HG03469 (cell line): ENCODE results near the gene ARHGAP6.

ENCODE experiments used
- ATAC-seq: cut with Tn5 transposase; IDR thresholded peaks from one replicate; pipeline ENCODE4 v1.9.1; 2021; ENCODE audit warnings: mild to moderate bottlenecking, moderate library complexity, moderate number of reproducible peaks; ENCODE audit not compliant: unreplicated experiment

Gene ARHGAP6, protein sequence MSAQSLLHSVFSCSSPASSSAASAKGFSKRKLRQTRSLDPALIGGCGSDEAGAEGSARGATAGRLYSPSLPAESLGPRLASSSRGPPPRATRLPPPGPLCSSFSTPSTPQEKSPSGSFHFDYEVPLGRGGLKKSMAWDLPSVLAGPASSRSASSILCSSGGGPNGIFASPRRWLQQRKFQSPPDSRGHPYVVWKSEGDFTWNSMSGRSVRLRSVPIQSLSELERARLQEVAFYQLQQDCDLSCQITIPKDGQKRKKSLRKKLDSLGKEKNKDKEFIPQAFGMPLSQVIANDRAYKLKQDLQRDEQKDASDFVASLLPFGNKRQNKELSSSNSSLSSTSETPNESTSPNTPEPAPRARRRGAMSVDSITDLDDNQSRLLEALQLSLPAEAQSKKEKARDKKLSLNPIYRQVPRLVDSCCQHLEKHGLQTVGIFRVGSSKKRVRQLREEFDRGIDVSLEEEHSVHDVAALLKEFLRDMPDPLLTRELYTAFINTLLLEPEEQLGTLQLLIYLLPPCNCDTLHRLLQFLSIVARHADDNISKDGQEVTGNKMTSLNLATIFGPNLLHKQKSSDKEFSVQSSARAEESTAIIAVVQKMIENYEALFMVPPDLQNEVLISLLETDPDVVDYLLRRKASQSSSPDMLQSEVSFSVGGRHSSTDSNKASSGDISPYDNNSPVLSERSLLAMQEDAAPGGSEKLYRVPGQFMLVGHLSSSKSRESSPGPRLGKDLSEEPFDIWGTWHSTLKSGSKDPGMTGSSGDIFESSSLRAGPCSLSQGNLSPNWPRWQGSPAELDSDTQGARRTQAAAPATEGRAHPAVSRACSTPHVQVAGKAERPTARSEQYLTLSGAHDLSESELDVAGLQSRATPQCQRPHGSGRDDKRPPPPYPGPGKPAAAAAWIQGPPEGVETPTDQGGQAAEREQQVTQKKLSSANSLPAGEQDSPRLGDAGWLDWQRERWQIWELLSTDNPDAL (N-terminal part only)

DNA sequence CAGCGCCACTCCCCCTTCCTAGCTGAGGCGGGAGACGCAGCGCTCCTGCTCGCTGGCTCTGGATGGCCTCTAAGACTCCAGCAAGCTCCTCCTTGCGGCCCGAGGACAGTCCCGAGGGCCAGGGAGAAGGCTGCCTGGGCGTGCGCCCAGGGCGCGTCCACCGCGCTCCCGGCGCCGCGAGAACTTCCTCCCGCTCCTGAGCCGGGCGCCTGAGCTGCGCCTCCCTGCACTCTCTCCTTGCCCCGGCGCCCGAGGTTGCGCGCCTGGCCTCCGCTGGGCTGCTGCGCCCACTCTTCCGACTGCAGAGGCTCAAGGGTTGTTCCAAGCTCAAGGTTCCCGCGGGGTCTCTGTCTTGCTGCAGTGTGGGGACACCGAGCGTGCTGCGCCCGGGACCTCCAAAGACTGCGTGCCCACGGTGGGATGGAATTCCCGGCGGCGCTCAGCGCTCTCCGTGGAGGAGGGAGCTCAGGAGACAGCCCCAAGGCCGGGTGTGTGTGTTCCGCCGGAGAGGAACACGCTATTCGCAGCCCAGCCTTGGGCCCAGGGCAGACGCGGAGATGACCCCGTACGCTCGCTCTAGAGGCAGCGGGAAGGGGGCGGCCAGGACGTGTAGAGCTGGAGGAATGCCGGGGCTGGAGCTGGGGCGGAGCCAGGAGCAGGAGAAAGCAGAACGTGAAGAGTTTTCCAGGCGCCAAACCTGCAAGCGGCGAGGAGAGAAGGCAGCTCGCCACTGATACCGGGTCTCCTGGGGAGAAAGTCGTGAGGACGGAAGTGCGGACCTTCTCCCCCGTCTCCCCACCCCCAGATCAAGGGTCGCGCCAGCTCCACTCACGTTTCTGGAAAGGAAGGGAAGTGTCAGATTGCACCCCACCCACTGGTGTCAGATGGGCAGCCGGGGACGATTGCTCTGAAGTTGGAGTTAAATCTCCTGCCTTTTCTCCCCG is at the start of gene ARHGAP6:
Gene ARHGAP6 (minus strand): TSS at position 753 of the 944 bp plus-strand sequence. CDS start 1,092 bp downstream, outside the sequence.
- no peak for ATAC-seq

DNA sequence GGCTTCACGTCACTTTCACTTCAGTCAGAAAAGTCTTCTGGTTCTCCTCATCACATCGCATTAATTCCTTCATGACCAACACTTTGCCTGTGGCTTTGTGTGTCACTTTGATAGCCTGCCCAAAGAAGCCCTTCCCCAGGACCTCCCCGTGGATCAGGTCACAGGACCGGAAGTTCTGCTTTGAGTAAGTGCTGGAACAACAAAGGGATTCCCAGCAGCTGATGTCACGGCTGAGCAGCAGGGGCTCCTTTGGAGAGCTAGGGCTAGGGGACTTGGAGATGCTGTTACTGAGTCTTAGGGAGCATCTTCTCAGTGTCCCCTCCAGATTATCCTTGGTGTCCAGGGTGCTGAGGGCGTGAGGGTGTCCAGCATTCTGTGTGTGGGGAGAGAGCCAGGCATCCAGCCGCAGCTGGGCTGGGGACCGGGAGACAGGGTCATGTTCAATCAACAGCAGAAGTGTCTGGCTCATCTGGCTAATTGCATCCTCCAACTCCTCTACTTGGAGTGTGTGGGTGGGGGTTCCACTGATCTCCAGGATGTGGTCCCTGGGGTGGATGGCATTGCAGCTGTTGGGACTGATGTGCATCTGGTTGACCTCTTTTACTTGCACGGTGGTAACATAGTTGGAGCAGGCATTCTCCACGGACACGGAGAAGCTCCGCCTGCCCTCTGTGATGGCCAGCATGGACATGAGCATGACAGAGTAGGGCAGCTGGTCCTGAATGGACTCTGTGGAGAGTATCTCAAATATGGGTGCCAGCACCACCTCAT is 39.2 kb upstream of the ARHGAP6 start:
- no peak for ATAC-seq

DNA sequence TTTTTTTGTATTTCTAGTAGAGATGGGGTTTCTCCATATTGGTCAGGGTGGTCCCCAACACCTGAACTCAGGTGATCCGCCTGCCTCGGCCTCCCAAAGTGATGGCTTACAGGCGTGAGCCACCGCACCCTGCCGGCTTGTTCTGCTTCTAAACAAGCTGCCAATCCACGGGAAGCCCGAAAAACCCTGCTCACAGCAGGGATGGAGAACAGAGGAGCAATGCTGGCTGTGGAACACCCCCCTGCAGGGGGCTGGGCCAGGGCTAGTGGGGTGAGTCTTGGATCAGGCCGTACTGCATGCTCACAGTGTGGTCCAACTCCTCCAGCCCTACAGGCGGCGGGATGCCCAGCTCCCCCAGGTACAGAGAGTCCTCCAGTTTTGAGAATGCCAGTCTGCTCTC is 38.1 kb upstream of the ARHGAP6 start:
- no peak for ATAC-seq

DNA sequence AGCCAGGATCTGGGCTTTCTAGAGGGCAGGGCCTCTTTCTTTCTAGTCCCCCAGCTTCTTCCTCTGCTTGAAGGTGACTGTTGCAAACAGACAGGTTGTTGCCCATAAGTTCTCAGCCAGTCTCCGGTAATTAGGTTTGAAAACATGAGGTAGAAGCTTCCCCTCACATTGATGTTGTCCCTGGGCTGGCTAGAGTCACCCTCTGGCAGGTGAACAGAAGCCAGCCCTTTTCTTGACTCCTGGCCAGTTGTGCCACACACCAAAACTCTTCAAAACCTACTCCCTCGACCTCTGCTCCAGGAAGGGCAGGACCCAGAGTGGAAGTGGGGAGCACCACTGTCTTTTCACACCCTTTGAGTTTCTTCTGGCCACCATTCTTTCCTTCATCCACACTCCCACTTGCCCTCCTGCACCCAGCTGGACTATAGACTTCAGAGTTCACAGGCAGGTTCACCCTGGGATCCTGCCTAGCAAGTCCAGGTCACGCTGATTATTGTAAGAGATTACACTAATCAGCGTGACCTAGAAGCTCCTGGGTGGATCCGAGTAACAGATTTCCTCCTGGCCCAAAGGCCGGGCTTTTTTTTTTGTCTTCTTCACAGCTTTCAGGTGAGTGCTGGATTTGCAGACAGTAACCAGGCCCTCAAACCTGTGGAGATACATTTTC is 37.4 kb upstream of the ARHGAP6 start:
- ATAC-seq, result no peak

DNA sequence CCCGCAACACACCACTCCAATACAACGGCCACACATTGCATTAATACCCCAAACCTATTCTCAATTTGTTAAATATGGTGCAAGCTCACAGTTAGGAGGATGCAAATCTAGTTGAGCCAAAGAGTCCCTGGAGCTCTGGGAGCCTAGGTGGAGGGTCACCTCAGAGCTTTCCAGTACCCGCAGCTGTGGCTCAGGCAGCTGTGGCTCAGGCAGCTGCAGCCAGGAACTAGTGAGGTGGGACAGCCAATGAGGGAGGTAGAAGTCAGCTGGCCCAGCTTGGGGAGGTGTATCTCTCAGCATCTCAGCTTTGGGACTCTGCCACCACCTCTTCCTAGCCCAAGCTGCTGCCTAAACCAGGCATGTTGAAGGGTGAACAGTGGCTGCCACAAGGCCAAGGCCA is 36.7 kb upstream of the ARHGAP6 start:
- no peak for ATAC-seq

DNA sequence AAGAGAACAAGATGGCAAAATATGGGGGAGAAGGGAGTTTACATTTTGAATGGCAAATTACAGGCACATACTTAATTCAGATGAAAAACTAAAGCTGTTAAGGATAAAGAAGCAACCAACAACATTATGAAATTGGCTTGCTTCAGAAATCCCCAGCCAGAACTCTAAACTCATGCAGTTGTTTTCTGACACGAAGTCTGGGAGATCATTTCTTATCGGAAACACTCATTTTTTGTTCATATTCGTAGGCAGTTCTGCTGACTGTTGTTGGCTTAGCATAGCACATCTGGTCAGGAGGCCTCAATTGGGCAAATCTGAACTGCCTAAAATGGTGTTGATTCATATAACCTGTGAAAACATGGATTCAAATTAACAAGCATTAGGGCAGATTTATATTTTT is 33.0 kb upstream of the ARHGAP6 start:
- ATAC-seq, result no peak

DNA sequence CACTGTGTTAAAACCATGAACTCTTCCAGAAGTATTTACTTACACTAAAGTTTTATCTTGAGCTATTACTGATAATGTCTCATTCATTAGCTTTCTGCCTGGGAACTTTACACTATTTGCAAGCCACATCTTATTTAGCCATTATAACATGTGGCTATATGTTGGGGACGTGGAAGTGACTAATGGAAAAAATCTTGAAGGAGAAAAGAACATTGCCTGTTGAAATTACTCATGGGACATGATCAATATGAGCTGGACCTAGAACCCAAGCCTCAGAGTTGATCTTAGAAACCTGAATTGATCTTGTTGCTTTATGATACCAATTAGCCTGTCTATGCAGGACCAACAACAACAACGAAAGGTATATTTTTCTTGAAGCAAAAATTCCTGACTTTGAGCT is 22.5 kb upstream of the ARHGAP6 start:
- ATAC-seq, result no peak

DNA sequence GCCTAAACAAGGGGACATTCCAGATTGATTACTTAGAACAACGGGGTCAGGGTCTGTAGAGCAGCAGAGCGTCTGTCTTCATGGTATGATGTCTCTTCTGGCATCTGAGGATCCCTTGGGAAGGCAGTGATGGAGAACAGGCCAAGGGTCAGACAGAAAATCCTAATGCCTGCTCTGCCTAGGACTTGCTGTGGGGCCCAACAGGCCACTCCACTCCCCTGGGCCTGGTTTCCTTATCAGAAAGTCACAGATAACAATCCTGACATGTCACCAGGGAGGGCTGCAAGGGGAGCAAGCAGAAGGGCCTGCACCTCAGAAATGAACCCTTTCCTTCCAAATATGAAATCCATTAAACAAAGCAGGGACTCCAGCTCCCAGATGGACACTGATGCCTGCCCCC is 21.4 kb upstream of the ARHGAP6 start:
- no peak for ATAC-seq

DNA sequence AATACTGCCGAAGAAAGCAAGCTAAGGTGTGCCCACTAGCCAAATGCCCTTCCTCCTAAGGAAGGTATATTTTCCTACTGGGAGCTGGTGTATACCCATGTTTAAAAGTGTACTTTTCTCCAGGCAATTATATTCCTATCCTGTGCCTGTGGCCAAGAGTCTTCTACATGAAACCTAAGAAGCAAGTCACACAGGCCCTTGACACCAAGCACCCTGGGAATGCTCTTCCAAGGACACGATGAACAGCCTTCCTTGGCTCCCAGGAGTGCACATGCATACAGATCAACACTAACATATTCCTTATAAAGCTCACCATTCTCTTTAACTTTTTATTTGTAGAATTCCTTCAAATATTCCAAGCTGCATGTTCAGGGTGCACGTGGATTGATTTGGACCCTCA is 17.3 kb upstream of the ARHGAP6 start:
- ATAC-seq, result no peak

DNA sequence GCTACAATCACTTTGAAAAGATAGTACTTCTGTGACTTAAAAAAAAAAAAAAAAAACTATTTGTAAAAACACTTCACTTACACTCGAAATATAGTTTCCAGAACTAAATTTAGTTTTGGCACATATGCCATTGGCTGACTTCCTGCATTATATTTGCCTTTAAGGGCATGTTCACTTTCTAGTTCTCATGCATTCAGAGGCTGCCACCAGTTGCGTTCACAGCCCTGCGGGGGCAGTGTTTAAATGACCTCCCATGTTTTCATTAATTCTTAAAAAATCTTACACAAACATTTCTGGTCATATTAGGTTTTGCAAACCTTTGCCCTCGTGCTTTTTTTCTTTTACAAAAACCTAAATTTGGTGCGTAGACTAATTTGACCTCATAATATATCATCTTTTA is 12.4 kb upstream of the ARHGAP6 start:
- ATAC-seq, result no peak

DNA sequence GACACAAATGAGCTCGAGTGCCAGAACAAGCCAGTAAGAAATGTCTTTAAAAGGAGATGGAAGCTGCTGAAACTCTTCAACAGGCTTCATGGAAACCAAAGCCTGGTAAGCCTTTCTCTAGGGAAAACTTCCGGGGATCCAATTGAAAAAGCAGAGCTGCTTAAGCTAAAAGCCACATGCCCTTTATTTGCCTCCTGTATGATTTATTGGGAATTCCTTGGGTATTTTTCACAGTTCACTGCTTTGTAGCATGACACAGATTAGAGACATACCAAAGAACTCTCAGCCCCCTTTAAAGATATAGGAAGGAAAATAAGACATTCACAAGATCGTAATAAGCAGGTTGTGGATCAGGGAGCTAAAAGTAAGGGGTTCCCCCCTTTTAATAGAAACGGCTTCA is 6.5 kb upstream of the ARHGAP6 start:
- no peak for ATAC-seq

DNA sequence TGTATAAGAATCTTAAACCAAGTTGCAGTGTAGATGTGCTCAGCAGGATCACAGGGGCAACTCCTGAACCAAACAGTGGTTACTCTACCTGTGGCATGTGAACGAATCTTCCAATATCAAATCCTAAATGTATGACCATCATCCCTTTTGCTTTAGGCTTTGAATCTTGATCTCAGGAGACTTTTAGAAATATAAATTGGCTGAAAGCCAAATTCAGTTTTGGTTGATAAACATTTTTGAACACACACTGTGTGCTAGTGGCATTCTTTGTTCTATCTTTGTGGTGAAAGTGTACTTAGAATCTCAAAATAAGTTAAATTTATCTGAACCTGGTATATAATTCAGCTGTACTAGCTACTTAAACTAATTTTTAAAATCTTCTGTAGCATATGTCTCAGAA is 4.6 kb upstream of the ARHGAP6 start:
- no peak for ATAC-seq

DNA sequence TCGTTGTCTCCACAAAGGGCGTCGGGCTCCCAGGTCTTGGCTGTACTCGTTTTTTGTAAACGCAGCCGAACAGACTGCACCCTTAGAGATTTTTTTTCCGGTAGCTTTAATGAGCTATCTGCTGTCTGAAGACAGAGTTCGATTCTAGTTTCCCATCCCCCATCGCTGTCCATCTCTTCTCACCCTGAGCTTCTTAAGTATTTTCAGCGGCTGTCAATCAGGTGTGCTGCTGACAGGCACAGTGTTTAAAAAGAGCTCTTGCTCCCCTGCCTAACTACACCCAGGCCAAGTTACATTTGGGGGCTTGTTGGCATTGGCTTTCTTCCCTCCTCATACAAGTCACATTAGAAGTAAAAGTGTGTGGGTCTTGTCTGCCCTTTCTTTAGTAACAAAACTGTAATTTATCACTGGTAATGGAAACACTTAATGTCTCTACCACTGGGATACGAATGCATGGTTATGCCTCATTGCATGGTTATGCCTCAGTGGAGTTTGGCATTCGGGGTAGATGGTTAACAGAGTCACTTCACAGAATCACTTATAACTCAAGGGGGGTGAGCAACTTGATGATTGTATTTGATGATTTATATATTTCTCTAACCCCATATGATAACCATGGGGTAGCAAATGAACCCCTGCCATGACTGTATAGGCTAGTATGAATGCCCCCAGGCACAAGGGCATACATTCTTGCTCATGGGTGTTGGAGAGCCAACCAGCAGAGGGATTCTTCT is 1.4 kb upstream of the ARHGAP6 start:
- ATAC-seq, result no peak

DNA sequence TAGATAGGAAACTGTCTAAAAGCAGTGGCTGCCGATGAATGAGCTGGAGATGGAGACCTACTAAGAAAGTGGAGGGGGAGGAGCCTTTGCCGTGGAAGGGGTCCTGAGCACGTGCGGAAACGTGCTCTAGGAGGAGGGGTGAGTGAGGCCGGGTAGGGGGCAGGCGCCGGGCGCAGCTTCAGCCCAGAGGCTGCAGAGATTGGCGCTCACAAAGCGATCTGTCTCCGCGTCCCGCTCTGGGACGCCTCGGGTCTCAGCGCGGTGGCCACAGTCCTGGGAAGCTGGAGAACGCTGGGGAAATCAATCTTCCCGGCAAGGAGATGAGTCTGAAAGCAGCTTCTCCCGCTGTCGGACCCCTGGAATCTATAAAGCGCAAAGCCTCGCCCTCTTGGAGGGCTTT is 444 bp upstream of the ARHGAP6 start:
- no peak for ATAC-seq

DNA sequence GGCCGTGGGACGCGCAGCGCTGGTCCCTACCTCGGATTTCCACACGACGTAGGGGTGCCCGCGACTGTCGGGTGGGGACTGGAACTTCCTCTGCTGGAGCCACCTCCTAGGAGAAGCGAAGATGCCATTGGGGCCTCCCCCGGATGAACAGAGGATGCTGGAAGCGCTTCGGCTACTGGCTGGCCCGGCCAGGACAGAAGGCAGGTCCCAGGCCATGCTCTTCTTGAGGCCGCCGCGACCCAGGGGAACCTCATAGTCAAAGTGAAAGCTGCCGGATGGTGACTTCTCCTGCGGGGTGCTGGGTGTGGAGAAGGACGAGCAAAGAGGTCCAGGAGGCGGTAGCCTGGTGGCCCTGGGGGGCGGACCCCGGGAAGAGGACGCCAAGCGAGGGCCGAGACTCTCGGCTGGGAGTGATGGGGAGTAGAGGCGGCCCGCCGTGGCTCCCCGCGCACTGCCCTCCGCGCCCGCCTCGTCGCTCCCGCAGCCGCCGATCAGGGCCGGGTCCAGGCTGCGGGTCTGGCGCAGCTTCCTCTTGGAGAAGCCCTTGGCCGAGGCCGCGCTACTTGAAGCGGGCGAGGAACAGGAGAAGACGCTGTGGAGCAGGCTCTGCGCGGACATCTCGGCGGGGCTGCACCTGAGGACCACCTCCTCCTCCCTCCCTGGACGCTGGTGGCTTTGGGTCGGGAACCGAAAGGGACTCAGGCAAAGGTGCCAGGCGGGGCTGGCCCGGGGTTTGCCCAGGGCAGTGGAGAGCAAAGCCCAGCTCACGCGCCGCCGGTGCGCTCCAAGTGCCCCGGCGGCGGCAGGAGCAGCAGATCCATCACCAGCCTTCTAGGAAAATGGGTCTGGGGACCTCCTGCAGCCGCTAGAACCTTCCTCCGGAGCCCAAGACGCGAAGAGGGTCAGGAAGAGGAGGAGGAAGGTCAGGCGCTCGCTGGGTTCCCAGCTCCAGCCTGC is 1.2 kb downstream of the ARHGAP6 start:
- ATAC-seq, result no peak

DNA sequence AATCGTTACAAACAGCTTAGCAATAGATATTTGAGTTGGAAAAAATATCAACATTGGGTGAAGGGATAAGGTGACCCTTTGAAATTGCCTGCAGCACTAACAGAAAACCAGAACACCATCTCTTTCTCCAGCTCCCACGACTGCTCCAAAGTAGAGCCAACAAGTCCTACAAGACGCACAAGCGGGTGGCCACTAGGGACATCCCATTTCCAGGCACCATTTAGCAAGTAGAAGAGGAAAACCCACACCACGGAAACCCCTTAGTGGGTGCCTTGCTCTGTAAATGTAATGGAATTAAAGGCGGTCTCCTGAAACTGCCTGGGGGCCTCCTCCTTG is 1.9 kb downstream of the ARHGAP6 start:
- no peak for ATAC-seq

DNA sequence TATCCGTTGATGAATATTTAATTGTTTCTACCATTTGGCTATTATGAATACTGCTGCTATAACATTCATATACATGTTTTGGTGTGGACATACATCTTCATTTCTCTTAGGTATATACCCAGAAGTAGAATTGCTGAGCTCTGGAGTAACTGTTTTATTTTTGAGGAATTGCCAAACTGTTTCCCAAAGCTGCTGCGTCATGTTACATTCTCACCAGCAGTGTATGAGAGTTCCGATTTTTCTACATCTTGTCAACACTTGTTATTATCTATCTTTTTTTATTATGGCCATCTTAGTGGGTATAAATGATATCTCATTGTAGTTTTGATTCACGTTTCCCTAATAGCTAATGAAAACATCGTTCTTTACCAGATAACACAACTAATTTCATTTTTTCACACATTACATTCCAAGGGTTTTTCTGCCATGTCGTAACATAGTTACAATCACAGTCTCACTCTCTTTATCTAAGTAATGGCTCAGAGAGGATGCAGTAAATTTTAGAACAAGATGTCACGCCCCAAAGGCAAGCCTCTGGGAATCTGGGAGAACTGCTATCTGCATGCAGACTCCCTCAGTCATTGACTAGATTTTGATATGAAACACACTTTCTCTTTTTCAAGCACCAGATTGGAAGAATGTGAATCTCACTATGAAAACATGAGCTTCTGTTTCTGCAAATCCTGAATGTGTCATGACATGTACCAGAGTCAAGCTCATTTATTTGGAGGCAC is 10.3 kb downstream of the ARHGAP6 start:
- no peak for ATAC-seq
